K562 (cell line): Measurements from ENCODE around the gene FEM1B. TPM values are rescaled to one million over a fixed set of nuclear protein-coding genes. Genes with fewer than 3 reads are reported as not detected.

ENCODE experiments used
- CBFA2T3 ChIP-seq: fragments of 450-650 bp; IDR thresholded peaks from 2 replicates; pipeline ENCODE4 v1.6.1; 2017
- CHD1 ChIP-seq: fragments of 200-600 bp; sonication (generic); IDR thresholded peaks from one replicate; pipeline ENCODE4 v1.6.1; 2012; ENCODE audit warnings: mild to moderate bottlenecking, moderate library complexity, low read length, inconsistent platforms
- DNMT1 ChIP-seq: fragments of 450-650 bp; IDR thresholded peaks from 2 replicates; pipeline ENCODE4 v1.6.1; 2016; ENCODE audit warnings: antibody characterized with exemption, mild to moderate bottlenecking
- FOXA3 ChIP-seq, 2 experiments: fragments of 450-650 bp in 1 of 2; sonication (generic) in 1 of 2; formaldehyde crosslinking; IDR thresholded peaks in 1 of 2; conservative IDR thresholded peaks in 1 of 2; 2 replicates each; pipeline versions ENCODE4 v1.4.0 to v1.8.0; 2020 to 2022; ENCODE audit warnings: mild to moderate bottlenecking in 2 of 2, missing genetic modification reagents in 1 of 2
- FUS ChIP-seq: fragments of 200-400 bp; formaldehyde crosslinking; optimal IDR thresholded peaks from 2 replicates; pipeline ENCODE3; 2017; ENCODE audit warnings: low read depth, low read length
- HEY1 ChIP-seq: fragments of 250-450 bp; sonication (Bioruptor Pico); IDR thresholded peaks from 2 replicates; pipeline ENCODE4 v1.5.0; 2020; ENCODE audit warnings: mild to moderate bottlenecking, moderate library complexity, borderline replicate concordance
- RB1 ChIP-seq: fragments of 450-650 bp; IDR thresholded peaks from 2 replicates; pipeline ENCODE4 v1.6.1; 2017; ENCODE audit warnings: low read depth, mild to moderate bottlenecking
- TFAM ChIP-seq: fragments of 250-450 bp; sonication (Bioruptor Pico); conservative IDR thresholded peaks from 2 replicates; pipeline ENCODE4 v1.5.0; 2021; ENCODE audit warnings: mild to moderate bottlenecking, moderate library complexity
- TRIM24 ChIP-seq, 2 experiments: fragments of 450-650 bp; IDR thresholded peaks; 2 replicates each; pipeline ENCODE4 v1.6.1; 2016
- YY1 ChIP-seq, 3 experiments: IDR thresholded peaks; 2 replicates each; pipeline ENCODE4 v1.6.1; 2011; ENCODE audit warnings: low read length in 2 of 3, mild to moderate bottlenecking in 2 of 3, moderate library complexity in 2 of 3, borderline replicate concordance in 1 of 3, control low read depth in 1 of 3, low read depth in 1 of 3; ENCODE audit not compliant: insufficient read depth in 3 of 3, insufficient replicate concordance in 2 of 3, control insufficient read depth in 1 of 3, insufficient read length in 1 of 3; ENCODE audit errors: extremely low read depth in 1 of 3
- ZKSCAN3 ChIP-seq: fragments of 250-450 bp; sonication (Bioruptor Pico); IDR thresholded peaks from 2 replicates; pipeline ENCODE4 v1.4.0; 2020
- ZNF3 ChIP-seq: fragments of 250-450 bp; sonication (Bioruptor Pico); IDR thresholded peaks from 2 replicates; pipeline ENCODE4 v1.5.0; 2021; ENCODE audit warnings: mild to moderate bottlenecking, moderate library complexity
- ZNF764 ChIP-seq: fragments of 250-450 bp; sonication (Bioruptor Pico); IDR thresholded peaks from 2 replicates; pipeline ENCODE4 v1.4.0; 2020; ENCODE audit warnings: low read depth, mild to moderate bottlenecking, moderate library complexity
- polyA plus RNA-seq, 8 experiments: library from polyadenylated mRNA; depleted of rRNA in 4 of 8; stranded (reverse) in 5 of 8; unstranded in 3 of 8; fragments of >200 nt; fragmentation: Nextera tagmentation in 2 of 8; fragmentation: Illumina TruSeq in 1 of 8; extraction: Ambion mirVana in 2 of 8; extraction: Trizol in 1 of 8; gene quantifications; 2 replicates each; pipeline versions ENCODE4 v1.2.1 to v1.2.3, GENCODE V29; 2011 to 2014; ENCODE audit warnings: inconsistent platforms in 1 of 8, missing spikeins in 1 of 8
- total RNA-seq, 7 experiments: library from RNA; depleted of rRNA in 6 of 7; stranded (reverse); fragments of >200 nt in 6 of 7; fragmentation: Illumina TruSeq in 2 of 7; extraction: Trizol in 2 of 7; gene quantifications; 2 replicates each; pipeline versions ENCODE4 v1.2.1 to v1.2.3, GENCODE V29; 2011 to 2021; ENCODE audit warnings: low replicate concordance in 1 of 7
- TF ChIP-seq, protein P1 (sequence below): fragments of 250-450 bp; sonication (Bioruptor Pico); IDR thresholded peaks from 2 replicates; pipeline ENCODE4 v1.5.0; 2022; ENCODE audit warnings: mild to moderate bottlenecking
- TF ChIP-seq, protein P2 (sequence below): fragments of 250-450 bp; sonication (Bioruptor Pico); IDR thresholded peaks from 2 replicates; pipeline ENCODE4 v1.4.0; 2020; ENCODE audit warnings: mild to moderate bottlenecking

FEM1B gene
- total and polyA plus RNA-seq, 9 of the 15 experiments (the other 6 are each of a cell fraction or from before 2014, with no cell fraction given), result 5.9 to 61.6 (median 20.1) TPM

DNA sequence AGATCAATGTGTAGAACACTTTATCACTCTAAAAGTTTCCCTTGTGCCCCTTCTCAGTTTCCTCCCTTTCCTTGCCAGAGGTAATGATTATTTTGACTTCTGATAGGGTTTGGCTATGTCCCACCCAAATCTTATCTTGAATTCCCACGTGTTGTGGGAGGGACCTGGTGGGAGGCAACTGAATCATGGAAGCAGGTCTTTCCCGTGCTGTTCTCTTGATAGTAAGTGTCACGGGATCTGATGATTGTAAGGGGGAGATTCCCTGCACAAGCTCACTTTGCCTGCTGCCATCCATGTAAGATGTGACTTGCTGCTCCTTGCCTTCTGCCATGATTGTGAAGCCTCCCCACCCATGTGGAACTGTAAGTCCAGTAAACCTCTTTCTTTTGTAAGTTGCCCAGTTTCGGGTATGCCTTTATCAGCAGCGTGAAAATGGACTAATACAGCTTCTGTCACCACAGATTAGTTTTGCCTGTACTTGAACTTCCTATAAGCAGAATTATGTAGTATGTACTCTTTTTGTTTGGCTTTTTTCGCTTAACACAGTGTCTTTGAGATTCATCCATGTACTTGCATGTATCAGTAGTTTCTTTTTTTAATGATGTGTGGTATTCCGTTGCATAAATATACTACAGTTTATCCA is 7.2 kb downstream of the FEM1B start (continued):
- TF ChIP-seq, protein P1, sequence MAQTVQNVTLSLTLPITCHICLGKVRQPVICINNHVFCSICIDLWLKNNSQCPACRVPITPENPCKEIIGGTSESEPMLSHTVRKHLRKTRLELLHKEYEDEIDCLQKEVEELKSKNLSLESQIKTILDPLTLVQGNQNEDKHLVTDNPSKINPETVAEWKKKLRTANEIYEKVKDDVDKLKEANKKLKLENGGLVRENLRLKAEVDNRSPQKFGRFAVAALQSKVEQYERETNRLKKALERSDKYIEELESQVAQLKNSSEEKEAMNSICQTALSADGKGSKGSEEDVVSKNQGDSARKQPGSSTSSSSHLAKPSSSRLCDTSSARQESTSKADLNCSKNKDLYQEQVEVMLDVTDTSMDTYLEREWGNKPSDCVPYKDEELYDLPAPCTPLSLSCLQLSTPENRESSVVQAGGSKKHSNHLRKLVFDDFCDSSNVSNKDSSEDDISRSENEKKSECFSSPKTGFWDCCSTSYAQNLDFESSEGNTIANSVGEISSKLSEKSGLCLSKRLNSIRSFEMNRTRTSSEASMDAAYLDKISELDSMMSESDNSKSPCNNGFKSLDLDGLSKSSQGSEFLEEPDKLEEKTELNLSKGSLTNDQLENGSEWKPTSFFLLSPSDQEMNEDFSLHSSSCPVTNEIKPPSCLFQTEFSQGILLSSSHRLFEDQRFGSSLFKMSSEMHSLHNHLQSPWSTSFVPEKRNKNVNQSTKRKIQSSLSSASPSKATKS (CRISPR knock-in tag), result no peak
- TF ChIP-seq ZKSCAN3 (CRISPR knock-in tag) (no peak), ZNF3 (CRISPR knock-in tag) (no peak), CHD1 (no peak), YY1 (IDR thresholded peaks at IDR 0.05; ENCODE audit: borderline replicate concordance in 1 of 3, control insufficient read depth in 1 of 3, extremely low read depth in 1 of 3, insufficient read depth in 3 of 3, insufficient read length in 1 of 3, insufficient replicate concordance in 2 of 3, low read depth in 1 of 3, low read length in 2 of 3) (peak in 1 of 3 experiments; percentile 25), TRIM24 (IDR thresholded peaks at IDR 0.05) (peak; percentile 75 to 86), ZNF764 (CRISPR knock-in tag) (no peak), HEY1 (CRISPR knock-in tag) (no peak), CBFA2T3 (peak; percentile 81), DNMT1 (no peak), FUS (no peak), FOXA3 (CRISPR knock-in tag; conservative IDR thresholded peaks at IDR 0.05 in 1 of 2, IDR thresholded peaks at IDR 0.05 in 1 of 2) (no peak), RB1 (no peak), TFAM (CRISPR knock-in tag) (no peak)
- TF ChIP-seq, protein P2, sequence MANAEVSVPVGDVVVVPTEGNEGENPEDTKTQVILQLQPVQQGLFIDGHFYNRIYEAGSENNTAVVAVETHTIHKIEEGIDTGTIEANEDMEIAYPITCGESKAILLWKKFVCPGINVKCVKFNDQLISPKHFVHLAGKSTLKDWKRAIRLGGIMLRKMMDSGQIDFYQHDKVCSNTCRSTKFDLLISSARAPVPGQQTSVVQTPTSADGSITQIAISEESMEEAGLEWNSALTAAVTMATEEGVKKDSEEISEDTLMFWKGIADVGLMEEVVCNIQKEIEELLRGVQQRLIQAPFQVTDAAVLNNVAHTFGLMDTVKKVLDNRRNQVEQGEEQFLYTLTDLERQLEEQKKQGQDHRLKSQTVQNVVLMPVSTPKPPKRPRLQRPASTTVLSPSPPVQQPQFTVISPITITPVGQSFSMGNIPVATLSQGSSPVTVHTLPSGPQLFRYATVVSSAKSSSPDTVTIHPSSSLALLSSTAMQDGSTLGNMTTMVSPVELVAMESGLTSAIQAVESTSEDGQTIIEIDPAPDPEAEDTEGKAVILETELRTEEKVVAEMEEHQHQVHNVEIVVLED (CRISPR knock-in tag), result no peak
